ENCODE results near the gene SMARCB1.

DNA sequence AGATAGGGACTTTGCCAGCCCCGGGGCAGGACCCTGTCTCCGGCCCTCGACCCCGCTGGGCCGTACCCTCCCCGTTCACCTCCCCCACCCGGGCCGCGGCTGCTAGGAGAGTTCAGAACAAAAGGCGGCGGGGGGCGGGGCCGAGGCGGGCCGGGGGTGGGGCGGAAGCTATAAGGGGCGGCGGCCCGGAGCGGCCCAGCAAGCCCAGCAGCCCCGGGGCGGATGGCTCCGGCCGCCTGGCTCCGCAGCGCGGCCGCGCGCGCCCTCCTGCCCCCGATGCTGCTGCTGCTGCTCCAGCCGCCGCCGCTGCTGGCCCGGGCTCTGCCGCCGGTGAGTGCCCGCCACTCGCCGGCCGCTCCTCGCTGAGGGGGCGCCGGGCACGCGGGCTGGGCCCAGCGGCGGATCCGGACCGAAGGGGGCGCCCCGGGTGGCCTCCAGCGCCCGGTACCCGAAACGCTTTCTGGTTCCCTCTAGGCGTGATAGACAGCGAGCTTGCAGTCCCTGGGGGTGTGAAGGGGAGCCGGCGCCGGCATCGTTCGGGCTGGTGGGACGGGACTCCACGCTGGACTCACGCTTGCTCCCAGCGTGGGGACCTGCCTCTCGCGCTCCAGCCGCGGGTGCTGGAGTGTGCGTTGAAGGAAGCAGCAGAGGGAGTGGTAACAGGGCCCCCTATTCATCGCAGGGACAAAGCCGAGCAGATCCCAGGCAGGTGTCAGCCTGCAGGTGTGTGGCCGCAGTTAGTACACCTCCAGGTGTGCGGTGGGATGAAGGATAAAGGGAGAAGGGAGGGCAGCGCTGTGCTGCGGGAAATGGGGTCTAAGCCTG is 13.9 kb upstream of the SMARCB1 start, which contains the start of gene MMP11:
- no peak for TF ChIP-seq EZH2 (IDR thresholded peaks at IDR 0.05; ENCODE audit: low read length, unreplicated experiment)
- TF ChIP-seq, protein P1, sequence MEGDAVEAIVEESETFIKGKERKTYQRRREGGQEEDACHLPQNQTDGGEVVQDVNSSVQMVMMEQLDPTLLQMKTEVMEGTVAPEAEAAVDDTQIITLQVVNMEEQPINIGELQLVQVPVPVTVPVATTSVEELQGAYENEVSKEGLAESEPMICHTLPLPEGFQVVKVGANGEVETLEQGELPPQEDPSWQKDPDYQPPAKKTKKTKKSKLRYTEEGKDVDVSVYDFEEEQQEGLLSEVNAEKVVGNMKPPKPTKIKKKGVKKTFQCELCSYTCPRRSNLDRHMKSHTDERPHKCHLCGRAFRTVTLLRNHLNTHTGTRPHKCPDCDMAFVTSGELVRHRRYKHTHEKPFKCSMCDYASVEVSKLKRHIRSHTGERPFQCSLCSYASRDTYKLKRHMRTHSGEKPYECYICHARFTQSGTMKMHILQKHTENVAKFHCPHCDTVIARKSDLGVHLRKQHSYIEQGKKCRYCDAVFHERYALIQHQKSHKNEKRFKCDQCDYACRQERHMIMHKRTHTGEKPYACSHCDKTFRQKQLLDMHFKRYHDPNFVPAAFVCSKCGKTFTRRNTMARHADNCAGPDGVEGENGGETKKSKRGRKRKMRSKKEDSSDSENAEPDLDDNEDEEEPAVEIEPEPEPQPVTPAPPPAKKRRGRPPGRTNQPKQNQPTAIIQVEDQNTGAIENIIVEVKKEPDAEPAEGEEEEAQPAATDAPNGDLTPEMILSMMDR (conservative IDR thresholded peaks at IDR 0.05; ENCODE audit: low read depth, low read length) = no peak

Data from PC-3 (cell line).